HepG2 (cell line): Measurements from ENCODE around the gene NUCB1. TPM values are rescaled to one million over a fixed set of nuclear protein-coding genes. Genes with fewer than 3 reads are reported as not detected.

Source experiments
- AGO2 ChIP-seq: fragments of 200-400 bp; formaldehyde crosslinking; optimal IDR thresholded peaks from 2 replicates; pipeline ENCODE3; 2017; ENCODE audit warnings: mild to moderate bottlenecking, low read depth, low read length, moderate library complexity
- ARNT2 ChIP-seq: sonication (generic); formaldehyde crosslinking; IDR thresholded peaks from 2 replicates; pipeline ENCODE4 v1.8.0; 2022; ENCODE audit warnings: mild to moderate bottlenecking, low read depth, missing genetic modification reagents, moderate library complexity
- ELF1 ChIP-seq: sonication (generic); formaldehyde crosslinking; IDR thresholded peaks from 2 replicates; pipeline ENCODE4 v1.4.0; 2020; ENCODE audit warnings: missing genetic modification reagents
- HNRNPL ChIP-seq: fragments of 200-400 bp; formaldehyde crosslinking; IDR thresholded peaks from 2 replicates; pipeline ENCODE4 v1.6.1; 2017; ENCODE audit warnings: mild to moderate bottlenecking, low read depth, low read length
- NONO ChIP-seq, 2 experiments: fragments of 450-650 bp in 1 of 2; sonication (generic) in 1 of 2; formaldehyde crosslinking in 1 of 2; IDR thresholded peaks in 1 of 2; conservative IDR thresholded peaks in 1 of 2; 2 replicates each; pipeline versions ENCODE4 v1.6.1 to v1.8.0; 2017 to 2022; ENCODE audit warnings: mild to moderate bottlenecking in 1 of 2, missing genetic modification reagents in 1 of 2, moderate library complexity in 1 of 2
- NR2C2 ChIP-seq: sonication (generic); formaldehyde crosslinking; IDR thresholded peaks from 2 replicates; pipeline ENCODE4 v1.4.0; 2020; ENCODE audit warnings: missing genetic modification reagents, mild to moderate bottlenecking, moderate library complexity, borderline replicate concordance
- NR2F1 ChIP-seq, 2 experiments: fragments of 450-650 bp in 1 of 2; formaldehyde crosslinking in 1 of 2; IDR thresholded peaks; 2 replicates each; pipeline versions ENCODE4 v1.5.0 to v1.6.1; 2016 to 2020; ENCODE audit warnings: mild to moderate bottlenecking in 1 of 2, missing compliant biosample characterization in 1 of 2, missing genetic modification reagents in 1 of 2, moderate library complexity in 1 of 2
- PITX1 ChIP-seq: sonication (generic); formaldehyde crosslinking; IDR thresholded peaks from 2 replicates; pipeline ENCODE4 v1.5.1; 2020; ENCODE audit warnings: mild to moderate bottlenecking, missing genetic modification reagents
- POLR2A ChIP-seq, 2 experiments: IDR thresholded peaks; 2 replicates each; pipeline ENCODE4 v1.6.1; 2011; ENCODE audit warnings: low read depth in 2 of 2, low read length in 2 of 2, mild to moderate bottlenecking in 1 of 2, moderate library complexity in 1 of 2; ENCODE audit not compliant: insufficient read depth in 1 of 2
- RBFOX2 ChIP-seq: fragments of 200-400 bp; formaldehyde crosslinking; IDR thresholded peaks from 2 replicates; pipeline ENCODE4 v1.6.1; 2017; ENCODE audit warnings: low read depth, mild to moderate bottlenecking, low read length
- RBM22 ChIP-seq: fragments of 200-400 bp; formaldehyde crosslinking; optimal IDR thresholded peaks from 2 replicates; pipeline ENCODE3; 2017; ENCODE audit warnings: mild to moderate bottlenecking, low read length, moderate library complexity
- RXRA ChIP-seq: sonication (generic); formaldehyde crosslinking; IDR thresholded peaks from 2 replicates; pipeline ENCODE4 v1.5.1; 2020; ENCODE audit warnings: missing genetic modification reagents
- TCF7 ChIP-seq: sonication (generic); IDR thresholded peaks from 2 replicates; pipeline ENCODE4 v1.6.1; 2016; ENCODE audit warnings: antibody characterized with exemption, low read depth
- ZBTB21 ChIP-seq: sonication (generic); formaldehyde crosslinking; IDR thresholded peaks from 2 replicates; pipeline ENCODE4 v1.4.0; 2020; ENCODE audit warnings: missing genetic modification reagents
- ZBTB42 ChIP-seq: sonication (generic); formaldehyde crosslinking; IDR thresholded peaks from 2 replicates; pipeline ENCODE4 v1.5.0; 2020; ENCODE audit warnings: mild to moderate bottlenecking, missing genetic modification reagents
- ZNF749 ChIP-seq: sonication (generic); formaldehyde crosslinking; IDR thresholded peaks from 2 replicates; pipeline ENCODE4 v1.8.0; 2022; ENCODE audit warnings: mild to moderate bottlenecking, missing genetic modification reagents, moderate library complexity, borderline replicate concordance
- polyA plus RNA-seq, 8 experiments: library from polyadenylated mRNA; depleted of rRNA in 3 of 8; stranded (reverse) in 7 of 8; unstranded in 1 of 8; fragments of >200 nt; fragmentation: Illumina TruSeq in 4 of 8; extraction: Trizol in 4 of 8; gene quantifications; 2 replicates each; pipeline versions ENCODE4 v1.2.1 to v1.2.3, GENCODE V29; 2011 to 2016; ENCODE audit warnings: low read depth in 4 of 8, missing spikeins in 1 of 8, mixed read lengths in 1 of 8; ENCODE audit not compliant: insufficient read depth in 1 of 8
- total RNA-seq, 5 experiments: library from RNA; depleted of rRNA; stranded (reverse); fragments of >200 nt; fragmentation: Illumina TruSeq; extraction: Trizol; gene quantifications; 2 replicates each; pipeline ENCODE4 v1.2.3, GENCODE V29; 2016; ENCODE audit warnings: low read depth in 1 of 5
- TF ChIP-seq, protein P1 (sequence below): sonication (generic); formaldehyde crosslinking; IDR thresholded peaks from 2 replicates; pipeline ENCODE4 v1.5.1; 2020; ENCODE audit warnings: missing genetic modification reagents, mild to moderate bottlenecking, borderline replicate concordance
- TF ChIP-seq, protein P2 (sequence below): sonication (generic); formaldehyde crosslinking; IDR thresholded peaks from 2 replicates; pipeline ENCODE4 v1.4.0; 2020; ENCODE audit warnings: missing genetic modification reagents
- TF ChIP-seq, protein P3 (sequence below): sonication (generic); formaldehyde crosslinking; IDR thresholded peaks from 2 replicates; pipeline ENCODE4 v1.4.0; 2020; ENCODE audit warnings: missing genetic modification reagents
- TF ChIP-seq, protein P4 (sequence below), 2 experiments: IDR thresholded peaks; 2 replicates each; pipeline ENCODE4 v1.6.1; 2011 to 2012; ENCODE audit warnings: low read length in 2 of 2, borderline replicate concordance in 1 of 2, low read depth in 1 of 2, mild to moderate bottlenecking in 1 of 2, moderate library complexity in 1 of 2

NUCB1 gene
- total and polyA plus RNA-seq, 2 of the 13 experiments (the other 11 are each of a cell fraction or from before 2014, with no cell fraction given) = 82.3 to 106 TPM

DNA sequence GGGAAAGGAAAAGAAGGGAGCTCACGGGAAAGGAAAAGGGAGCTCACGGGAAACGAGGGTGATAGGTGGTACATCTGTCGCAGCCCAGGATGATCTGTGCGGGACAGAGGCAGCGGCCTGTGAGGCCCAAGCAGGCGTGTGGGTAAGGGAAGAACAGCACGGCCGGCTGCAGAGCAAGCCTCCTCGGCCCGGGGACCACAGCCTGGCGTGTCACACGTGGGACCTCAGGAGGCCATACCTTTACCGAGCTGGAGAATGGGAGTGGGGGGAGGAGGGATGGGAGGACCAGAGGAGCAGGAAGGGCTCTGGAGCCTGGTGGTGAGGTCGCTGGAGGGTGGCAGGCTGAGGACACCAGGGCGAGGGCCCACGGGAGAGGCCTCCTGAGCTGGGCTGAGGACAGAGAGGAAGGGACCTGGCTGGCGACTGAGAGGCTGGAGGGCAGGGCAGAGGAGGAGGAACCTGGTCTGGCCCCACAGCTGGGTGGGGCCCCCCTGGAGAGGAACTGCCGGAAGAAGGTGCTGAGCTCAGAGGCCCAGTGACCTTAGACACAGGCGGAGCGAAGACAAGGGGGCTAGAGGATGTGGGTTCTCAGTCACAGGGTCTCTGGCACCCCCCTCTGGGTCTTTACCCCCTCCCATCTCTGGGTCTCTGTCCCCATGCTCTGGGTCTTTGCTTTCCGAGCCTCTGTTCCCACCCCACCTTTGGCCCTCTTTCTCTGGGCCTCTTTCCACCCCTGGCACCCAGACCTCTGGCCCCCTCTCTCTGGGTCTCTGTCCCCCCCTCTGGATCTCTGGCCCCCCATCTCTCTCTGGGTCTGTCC, 62.1 kb downstream of the NUCB1 start (continued):
- TF ChIP-seq NONO (IDR thresholded peaks at IDR 0.05) (no peak), NONO (CRISPR knock-in tag; conservative IDR thresholded peaks at IDR 0.05) (peak; percentile 93), ZBTB21 (CRISPR knock-in tag) (peak; percentile 23; the same call in 1 of the 2 replicates), HNRNPL (peak; percentile 95; the same call in 1 of the 2 replicates), ZBTB42 (CRISPR knock-in tag) (peak; percentile 40; the same call in 1 of the 2 replicates), AGO2 (peak; percentile 100), RXRA (CRISPR knock-in tag) (peak; percentile 87), ELF1 (CRISPR knock-in tag) (peak; percentile 66), RBM22 (peak; percentile 97), TCF7 (no peak), POLR2A (IDR thresholded peaks at IDR 0.05; ENCODE audit: insufficient read depth in 1 of 2, low read depth in 2 of 2, low read length in 2 of 2) (peak; percentile 97), ZNF749 (CRISPR knock-in tag) (peak; percentile 69; the same call in 1 of the 2 replicates), ARNT2 (CRISPR knock-in tag) (peak; percentile 81; the same call in 1 of the 2 replicates), NR2C2 (CRISPR knock-in tag) (peak; percentile 38), PITX1 (CRISPR knock-in tag) (peak; percentile 84; the same call in 1 of the 2 replicates), NR2F1 (CRISPR knock-in tag; IDR thresholded peaks at IDR 0.05) (peak; percentile 31 to 66), RBFOX2 (peak; percentile 98)
- TF ChIP-seq, protein P1, sequence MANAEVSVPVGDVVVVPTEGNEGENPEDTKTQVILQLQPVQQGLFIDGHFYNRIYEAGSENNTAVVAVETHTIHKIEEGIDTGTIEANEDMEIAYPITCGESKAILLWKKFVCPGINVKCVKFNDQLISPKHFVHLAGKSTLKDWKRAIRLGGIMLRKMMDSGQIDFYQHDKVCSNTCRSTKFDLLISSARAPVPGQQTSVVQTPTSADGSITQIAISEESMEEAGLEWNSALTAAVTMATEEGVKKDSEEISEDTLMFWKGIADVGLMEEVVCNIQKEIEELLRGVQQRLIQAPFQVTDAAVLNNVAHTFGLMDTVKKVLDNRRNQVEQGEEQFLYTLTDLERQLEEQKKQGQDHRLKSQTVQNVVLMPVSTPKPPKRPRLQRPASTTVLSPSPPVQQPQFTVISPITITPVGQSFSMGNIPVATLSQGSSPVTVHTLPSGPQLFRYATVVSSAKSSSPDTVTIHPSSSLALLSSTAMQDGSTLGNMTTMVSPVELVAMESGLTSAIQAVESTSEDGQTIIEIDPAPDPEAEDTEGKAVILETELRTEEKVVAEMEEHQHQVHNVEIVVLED = peak; percentile 49; the same call in 1 of the 2 replicates
- TF ChIP-seq, protein P2, sequence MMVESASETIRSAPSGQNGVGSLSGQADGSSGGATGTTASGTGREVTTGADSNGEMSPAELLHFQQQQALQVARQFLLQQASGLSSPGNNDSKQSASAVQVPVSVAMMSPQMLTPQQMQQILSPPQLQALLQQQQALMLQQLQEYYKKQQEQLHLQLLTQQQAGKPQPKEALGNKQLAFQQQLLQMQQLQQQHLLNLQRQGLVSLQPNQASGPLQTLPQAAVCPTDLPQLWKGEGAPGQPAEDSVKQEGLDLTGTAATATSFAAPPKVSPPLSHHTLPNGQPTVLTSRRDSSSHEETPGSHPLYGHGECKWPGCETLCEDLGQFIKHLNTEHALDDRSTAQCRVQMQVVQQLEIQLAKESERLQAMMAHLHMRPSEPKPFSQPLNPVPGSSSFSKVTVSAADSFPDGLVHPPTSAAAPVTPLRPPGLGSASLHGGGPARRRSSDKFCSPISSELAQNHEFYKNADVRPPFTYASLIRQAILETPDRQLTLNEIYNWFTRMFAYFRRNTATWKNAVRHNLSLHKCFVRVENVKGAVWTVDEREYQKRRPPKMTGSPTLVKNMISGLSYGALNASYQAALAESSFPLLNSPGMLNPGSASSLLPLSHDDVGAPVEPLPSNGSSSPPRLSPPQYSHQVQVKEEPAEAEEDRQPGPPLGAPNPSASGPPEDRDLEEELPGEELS (CRISPR knock-in tag) = peak; percentile 72
- TF ChIP-seq, protein P3, sequence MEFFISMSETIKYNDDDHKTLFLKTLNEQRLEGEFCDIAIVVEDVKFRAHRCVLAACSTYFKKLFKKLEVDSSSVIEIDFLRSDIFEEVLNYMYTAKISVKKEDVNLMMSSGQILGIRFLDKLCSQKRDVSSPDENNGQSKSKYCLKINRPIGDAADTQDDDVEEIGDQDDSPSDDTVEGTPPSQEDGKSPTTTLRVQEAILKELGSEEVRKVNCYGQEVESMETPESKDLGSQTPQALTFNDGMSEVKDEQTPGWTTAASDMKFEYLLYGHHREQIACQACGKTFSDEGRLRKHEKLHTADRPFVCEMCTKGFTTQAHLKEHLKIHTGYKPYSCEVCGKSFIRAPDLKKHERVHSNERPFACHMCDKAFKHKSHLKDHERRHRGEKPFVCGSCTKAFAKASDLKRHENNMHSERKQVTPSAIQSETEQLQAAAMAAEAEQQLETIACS (CRISPR knock-in tag) = peak; percentile 23; the same call in 1 of the 2 replicates
- TF ChIP-seq, protein P4, sequence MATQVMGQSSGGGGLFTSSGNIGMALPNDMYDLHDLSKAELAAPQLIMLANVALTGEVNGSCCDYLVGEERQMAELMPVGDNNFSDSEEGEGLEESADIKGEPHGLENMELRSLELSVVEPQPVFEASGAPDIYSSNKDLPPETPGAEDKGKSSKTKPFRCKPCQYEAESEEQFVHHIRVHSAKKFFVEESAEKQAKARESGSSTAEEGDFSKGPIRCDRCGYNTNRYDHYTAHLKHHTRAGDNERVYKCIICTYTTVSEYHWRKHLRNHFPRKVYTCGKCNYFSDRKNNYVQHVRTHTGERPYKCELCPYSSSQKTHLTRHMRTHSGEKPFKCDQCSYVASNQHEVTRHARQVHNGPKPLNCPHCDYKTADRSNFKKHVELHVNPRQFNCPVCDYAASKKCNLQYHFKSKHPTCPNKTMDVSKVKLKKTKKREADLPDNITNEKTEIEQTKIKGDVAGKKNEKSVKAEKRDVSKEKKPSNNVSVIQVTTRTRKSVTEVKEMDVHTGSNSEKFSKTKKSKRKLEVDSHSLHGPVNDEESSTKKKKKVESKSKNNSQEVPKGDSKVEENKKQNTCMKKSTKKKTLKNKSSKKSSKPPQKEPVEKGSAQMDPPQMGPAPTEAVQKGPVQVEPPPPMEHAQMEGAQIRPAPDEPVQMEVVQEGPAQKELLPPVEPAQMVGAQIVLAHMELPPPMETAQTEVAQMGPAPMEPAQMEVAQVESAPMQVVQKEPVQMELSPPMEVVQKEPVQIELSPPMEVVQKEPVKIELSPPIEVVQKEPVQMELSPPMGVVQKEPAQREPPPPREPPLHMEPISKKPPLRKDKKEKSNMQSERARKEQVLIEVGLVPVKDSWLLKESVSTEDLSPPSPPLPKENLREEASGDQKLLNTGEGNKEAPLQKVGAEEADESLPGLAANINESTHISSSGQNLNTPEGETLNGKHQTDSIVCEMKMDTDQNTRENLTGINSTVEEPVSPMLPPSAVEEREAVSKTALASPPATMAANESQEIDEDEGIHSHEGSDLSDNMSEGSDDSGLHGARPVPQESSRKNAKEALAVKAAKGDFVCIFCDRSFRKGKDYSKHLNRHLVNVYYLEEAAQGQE (IDR thresholded peaks at IDR 0.05; ENCODE audit: borderline replicate concordance in 1 of 2, low read depth in 1 of 2, low read length in 2 of 2) = no peak
